Common myeloid progenitor, CD34-positive (primary cell): ENCODE data around the gene NUDT19.

ENCODE experiments used
- CTCF ChIA-PET: fragments of 350-600 bp; sonication (Branson Sonifier 250); formaldehyde crosslinking; loops from one replicate; lab custom pipeline; 2021; ENCODE audit warnings: antibody characterized with exemption; lab: Charles Lee
- POLR2A ChIA-PET: fragments of 350-600 bp; sonication (Branson Sonifier 250); formaldehyde crosslinking; loops from one replicate; lab custom pipeline; 2021; ENCODE audit warnings: antibody characterized with exemption; lab: Charles Lee
- DNase-seq, 3 donors: peaks; one replicate each; pipeline versions ENCODE4 v3.0.0 to v3.0.0-alpha.2; 2013
- H3K27ac ChIP-seq, 2 experiments: 1 replicate in 1 of 2; 2 replicates in 1 of 2; pipeline ENCODE4 v1.7.0; 2013; ENCODE audit warnings: inconsistent platforms in 2 of 2, low read length in 2 of 2, mild to moderate bottlenecking in 2 of 2, low read depth in 1 of 2, moderate library complexity in 1 of 2; ENCODE audit not compliant: severe bottlenecking in 2 of 2, insufficient read depth in 1 of 2, poor library complexity in 1 of 2
- H3K27me3 ChIP-seq, 5 experiments: replicated peaks in 2 of 5; 1 replicate in 3 of 5; 2 replicates in 2 of 5; pipeline versions ENCODE4 v1.6.1 to v1.7.0; 2013; ENCODE audit warnings: low read length in 4 of 5, mild to moderate bottlenecking in 2 of 5, moderate library complexity in 2 of 5, inconsistent platforms in 1 of 5; ENCODE audit not compliant: insufficient read depth in 5 of 5, control insufficient read depth in 4 of 5
- H3K36me3 ChIP-seq, 4 experiments: 1 replicate in 2 of 4; 2 replicates in 2 of 4; pipeline versions ENCODE4 v1.6.1 to v1.7.0; 2013; ENCODE audit warnings: low read length in 3 of 4, control low read depth in 1 of 4, mild to moderate bottlenecking in 1 of 4; ENCODE audit not compliant: control insufficient read depth in 4 of 4, insufficient read depth in 4 of 4
- H3K4me1 ChIP-seq, 4 experiments: 1 replicate in 3 of 4; 2 replicates in 1 of 4; pipeline versions ENCODE4 v1.6.1 to v1.7.1; 2013; ENCODE audit warnings: low read length in 3 of 4, mild to moderate bottlenecking in 3 of 4, control low read depth in 1 of 4, inconsistent platforms in 1 of 4, moderate library complexity in 1 of 4; ENCODE audit not compliant: control insufficient read depth in 4 of 4, insufficient read depth in 4 of 4; ENCODE audit errors: control extremely low read depth in 1 of 4
- H3K4me3 ChIP-seq, 7 experiments: 1 replicate in 4 of 7; 2 replicates in 3 of 7; pipeline versions ENCODE4 v1.5.1 to v1.7.0; 2013; ENCODE audit warnings: mild to moderate bottlenecking in 7 of 7, low read length in 6 of 7, moderate library complexity in 6 of 7, inconsistent platforms in 2 of 7, low read depth in 2 of 7, control low read depth in 1 of 7; ENCODE audit not compliant: insufficient read depth in 4 of 7, control insufficient read depth in 1 of 7; ENCODE audit errors: extremely low read depth in 1 of 7
- H3K9me3 ChIP-seq, 5 experiments: 1 replicate in 4 of 5; 2 replicates in 1 of 5; pipeline versions ENCODE4 v1.6.1 to v1.7.1; 2013; ENCODE audit warnings: low read length in 4 of 5, mild to moderate bottlenecking in 2 of 5, inconsistent platforms in 1 of 5, low read depth in 1 of 5, moderate library complexity in 1 of 5; ENCODE audit not compliant: control insufficient read depth in 4 of 5, insufficient read depth in 2 of 5; ENCODE audit errors: control extremely low read depth in 1 of 5
- WGBS: methylation state at CpG from one replicate; pipeline ENCODE4 v1.1.5; 2013; ENCODE audit not compliant: insufficient coverage; 5-methylcytosine and 5-hydroxymethylcytosine counted together

NUDT19 gene

GRCh38 chr19:32677657-32678056 lies 14.0 kb upstream of the NUDT19 start:
- POLR2A ChIA-PET = no interaction called here
- WGBS = 43% methylated on average over 7 of the region's 9 CpGs
- CTCF ChIA-PET = interaction anchor here (0.6 to 1.9 kb wide), 7 partner anchors 9 to 274 kb away, joined by 3 to 8 read pairs (median 3); no protein-coding TSS in a partner anchor
- peak in 2 of 3 donors; percentile 47 to 55 for DNase-seq
- peaks cover 3 to 46% (median 44%) of the 10 kb centered on the region in 4 experiments for H3K4me1 ChIP-seq
- peak overlapping the region in 1 of 7 experiments; percentile 13 for H3K4me3 ChIP-seq
- H3K27ac ChIP-seq = no peak overlapping the region
- peaks cover 0 to 7% (median 0%) of the 10 kb centered on the region in 4 experiments for H3K36me3 ChIP-seq
- peaks cover 2 to 37% (median 19%) of the 10 kb centered on the region in 5 experiments for H3K27me3 ChIP-seq
- H3K9me3 ChIP-seq = no peaks in the 10 kb centered on the region

- H3K4me1 ChIP-seq = peaks cover 0 to 19% (median 19%) of the 10 kb centered on the region in 4 experiments
- H3K27me3 ChIP-seq = peaks cover 2 to 33% (median 19%) of the 10 kb centered on the region in 5 experiments
- no peak overlapping the region for H3K27ac ChIP-seq
- no CpG with 5 or more reads among the region's 2 CpGs for WGBS
- POLR2A ChIA-PET = no interaction called here
- H3K4me3 ChIP-seq = no peak overlapping the region
- H3K9me3 ChIP-seq = no peaks in the 10 kb centered on the region
- CTCF ChIA-PET = no interaction called here
- no peaks in the 10 kb centered on the region for H3K36me3 ChIP-seq
- no peak for DNase-seq
Observed at GRCh38 chr19:32680986-32681385, 10.6 kb upstream of the NUDT19 start.

GRCh38 chr19:32682317-32682716 lies 9.3 kb upstream of the NUDT19 start:
- Histone ChIP-seq H3K4me3 (no peak overlapping the region), H3K27ac (no peak overlapping the region), H3K9me3 (no peaks in the 10 kb centered on the region), H3K27me3 (peaks cover 2 to 20% (median 7%) of the 10 kb centered on the region in 5 experiments), H3K36me3 (no peaks in the 10 kb centered on the region), H3K4me1 (peaks cover 0 to 6% (median 6%) of the 10 kb centered on the region in 4 experiments)
- POLR2A ChIA-PET = no interaction called here
- DNase-seq = no peak
- CTCF ChIA-PET = no interaction called here
- WGBS = 90% methylated on average over 4 of the region's 4 CpGs

- Histone ChIP-seq H3K27me3 (peaks cover 0 to 3% (median 0%) of the 10 kb centered on the region in 5 experiments), H3K4me3 (no peak overlapping the region), H3K27ac (no peak overlapping the region), H3K9me3 (no peaks in the 10 kb centered on the region), H3K36me3 (no peaks in the 10 kb centered on the region), H3K4me1 (peaks cover 4 to 12% (median 8%) of the 10 kb centered on the region in 4 experiments)
- POLR2A ChIA-PET = no interaction called here
- DNase-seq = no peak
- WGBS = 100% methylated on average over 5 of the region's 6 CpGs
- CTCF ChIA-PET = interaction anchor here (1.0 to 1.8 kb wide), 2 partner anchors 9 to 12 kb away, joined by 3 to 8 read pairs; partner anchors contain the start of gene ANKRD27
Observed at GRCh38 chr19:32686847-32687475, 4.7 kb upstream of the NUDT19 start.

- ChIA-PET CTCF (interaction anchor here (1.0 to 1.8 kb wide), 2 partner anchors 10 to 13 kb away, joined by 3 to 8 read pairs; partner anchors contain the start of gene ANKRD27), POLR2A (no interaction called here)
- DNase-seq = peak in 1 of 3 donors; percentile 20
- no peak overlapping the region for H3K4me3 ChIP-seq
- H3K27ac ChIP-seq = no peak overlapping the region
- 80% methylated on average over 3 of the region's 4 CpGs for WGBS
- no peaks in the 10 kb centered on the region for H3K9me3 ChIP-seq
- peaks cover 4 to 20% (median 15%) of the 10 kb centered on the region in 4 experiments for H3K4me1 ChIP-seq
- no peaks in the 10 kb centered on the region for H3K36me3 ChIP-seq
- H3K27me3 ChIP-seq = no peaks in the 10 kb centered on the region
Observed at GRCh38 chr19:32687681-32688080, 3.9 kb upstream of the NUDT19 start.

GRCh38 chr19:32688311-32688710 lies 3.3 kb upstream of the NUDT19 start:
- Histone ChIP-seq H3K27me3 (no peaks in the 10 kb centered on the region), H3K4me3 (no peak overlapping the region), H3K36me3 (no peaks in the 10 kb centered on the region), H3K9me3 (no peaks in the 10 kb centered on the region), H3K4me1 (peaks cover 4 to 26% (median 21%) of the 10 kb centered on the region in 4 experiments), H3K27ac (no peak overlapping the region)
- POLR2A ChIA-PET = no interaction called here
- WGBS = 86% methylated on average over 1 of the region's 1 CpG
- CTCF ChIA-PET = interaction anchor here (1.0 to 2.1 kb wide), 2 partner anchors 12 to 13 kb away, joined by 3 to 4 read pairs; partner anchors contain the start of gene ANKRD27
- no peak for DNase-seq
